ENCODE results near the gene CSPG4. TPM values are rescaled to one million over a fixed set of nuclear protein-coding genes. Genes with fewer than 3 reads are reported as not detected.

The CSPG4 gene
- total and polyA plus RNA-seq, 2 donors (not counting 1 experiment from before 2014, with no cell fraction given): 0.03 to 0.15 TPM

GRCh38 chr15:75721923-75722870, 9.5 kb upstream of the CSPG4 start:
- Histone ChIP-seq H4K20me1 (ENCODE audit: control insufficient read depth, insufficient read depth, low read length, poor library complexity, severe bottlenecking) (no peaks in the 10 kb centered on the region), H3K36me3 (replicated peaks in 1 of 2; ENCODE audit: control extremely low read depth in 1 of 2, control insufficient read depth in 1 of 2, extremely low read depth in 1 of 2, insufficient read depth in 2 of 2, low read length in 1 of 2) (no peaks in the 10 kb centered on the region), H3K27ac (ENCODE audit: low read length in 2 of 2) (no peak overlapping the region), H3K9me3 (ENCODE audit: control extremely low read depth in 1 of 3, control insufficient read depth in 2 of 3, insufficient read depth in 1 of 3, low read length in 2 of 3) (no peaks in the 10 kb centered on the region), H3K9ac (ENCODE audit: low read length) (no peak overlapping the region), H3K79me2 (ENCODE audit: control insufficient read depth, insufficient read depth, low read length) (no peaks in the 10 kb centered on the region), H3K4me2 (replicated peaks; ENCODE audit: low read depth, low read length, poor library complexity, severe bottlenecking) (no peak overlapping the region), H3K4me3 (ENCODE audit: control extremely low read depth in 1 of 5, extremely low read depth in 1 of 5, insufficient read depth in 1 of 5, low read depth in 2 of 5, low read length in 4 of 5) (no peak overlapping the region), H3K4me1 (ENCODE audit: control insufficient read depth in 2 of 2, insufficient read depth in 2 of 2, low read length in 2 of 2) (peaks cover 0 to 7% of the 10 kb centered on the region in 2 donors), H2AFZ (ENCODE audit: insufficient read depth, low read depth, low read length, poor library complexity, severe bottlenecking) (no peak overlapping the region), H3K27me3 (replicated peaks in 1 of 4; ENCODE audit: control extremely low read depth in 1 of 4, control insufficient read depth in 3 of 4, insufficient read depth in 4 of 4, low read length in 3 of 4) (no peaks in the 10 kb centered on the region)
- POLR2A ChIA-PET: no interaction called here
- H3K4me1 Mint-ChIP-seq: peaks cover 10% of the 10 kb centered on the region
- no peak overlapping the region for H3K4me3 Mint-ChIP-seq
- no peak for DNase-seq
- no peak overlapping the region for H3K27ac Mint-ChIP-seq
- no peak for ATAC-seq (ENCODE audit: low read depth)
- 91% methylated on average over 14 of the region's 14 CpGs for WGBS (ENCODE audit: insufficient coverage)
- H3K9me3 Mint-ChIP-seq (ENCODE audit: insufficient read depth): no peaks in the 10 kb centered on the region
- intact Hi-C loops (cut with micrococcal nuclease): loop anchor here (1.0 to 10.0 kb wide), 2 partner anchors 36 to 203 kb away; no protein-coding TSS in a partner anchor
- no peak for TF ChIP-seq EZH2 (IDR thresholded peaks at IDR 0.05; ENCODE audit: borderline replicate concordance, insufficient read depth, low read depth, low read length, poor library complexity, severe bottlenecking)
- TF ChIP-seq, protein P1, sequence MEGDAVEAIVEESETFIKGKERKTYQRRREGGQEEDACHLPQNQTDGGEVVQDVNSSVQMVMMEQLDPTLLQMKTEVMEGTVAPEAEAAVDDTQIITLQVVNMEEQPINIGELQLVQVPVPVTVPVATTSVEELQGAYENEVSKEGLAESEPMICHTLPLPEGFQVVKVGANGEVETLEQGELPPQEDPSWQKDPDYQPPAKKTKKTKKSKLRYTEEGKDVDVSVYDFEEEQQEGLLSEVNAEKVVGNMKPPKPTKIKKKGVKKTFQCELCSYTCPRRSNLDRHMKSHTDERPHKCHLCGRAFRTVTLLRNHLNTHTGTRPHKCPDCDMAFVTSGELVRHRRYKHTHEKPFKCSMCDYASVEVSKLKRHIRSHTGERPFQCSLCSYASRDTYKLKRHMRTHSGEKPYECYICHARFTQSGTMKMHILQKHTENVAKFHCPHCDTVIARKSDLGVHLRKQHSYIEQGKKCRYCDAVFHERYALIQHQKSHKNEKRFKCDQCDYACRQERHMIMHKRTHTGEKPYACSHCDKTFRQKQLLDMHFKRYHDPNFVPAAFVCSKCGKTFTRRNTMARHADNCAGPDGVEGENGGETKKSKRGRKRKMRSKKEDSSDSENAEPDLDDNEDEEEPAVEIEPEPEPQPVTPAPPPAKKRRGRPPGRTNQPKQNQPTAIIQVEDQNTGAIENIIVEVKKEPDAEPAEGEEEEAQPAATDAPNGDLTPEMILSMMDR (IDR thresholded peaks at IDR 0.05): no peak
- CTCF ChIA-PET: interaction anchor here (2.2 kb wide), 1 partner anchor 36 kb away, joined by 6 read pairs; no protein-coding TSS in a partner anchor
- peaks cover 16% of the 10 kb centered on the region for H3K27me3 Mint-ChIP-seq

DNA sequence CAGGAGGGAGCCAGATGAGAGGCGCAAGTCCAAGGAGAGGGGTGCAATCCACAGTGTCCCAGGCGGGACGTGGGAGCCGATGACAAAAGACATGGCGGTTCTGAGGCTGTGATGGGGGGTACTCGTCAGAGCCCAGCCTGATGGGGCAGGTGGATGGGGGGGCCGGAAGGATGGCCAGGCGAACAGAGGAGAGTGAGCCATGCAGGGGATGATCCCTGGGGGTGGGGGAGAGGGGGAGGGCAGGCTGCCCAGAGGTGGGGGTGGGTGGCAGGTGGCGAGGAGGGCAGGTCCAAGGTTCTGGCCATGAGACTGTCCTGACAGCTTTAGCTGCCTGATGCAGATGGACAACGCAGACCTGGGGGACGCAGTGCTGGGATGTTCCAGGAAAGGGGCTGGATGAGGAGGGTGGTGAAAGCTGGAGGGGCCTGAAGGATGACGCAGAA, 8.9 kb upstream of the CSPG4 start:
- H3K27me3 Mint-ChIP-seq: peaks cover 13% of the 10 kb centered on the region
- Histone ChIP-seq H4K20me1 (ENCODE audit: control insufficient read depth, insufficient read depth, low read length, poor library complexity, severe bottlenecking) (no peaks in the 10 kb centered on the region), H3K9me3 (ENCODE audit: control extremely low read depth in 1 of 3, control insufficient read depth in 2 of 3, insufficient read depth in 1 of 3, low read length in 2 of 3) (no peaks in the 10 kb centered on the region), H2AFZ (ENCODE audit: insufficient read depth, low read depth, low read length, poor library complexity, severe bottlenecking) (no peak overlapping the region), H3K79me2 (ENCODE audit: control insufficient read depth, insufficient read depth, low read length) (no peaks in the 10 kb centered on the region), H3K4me3 (ENCODE audit: control extremely low read depth in 1 of 5, extremely low read depth in 1 of 5, insufficient read depth in 1 of 5, low read depth in 2 of 5, low read length in 4 of 5) (no peak overlapping the region), H3K36me3 (replicated peaks in 1 of 2; ENCODE audit: control extremely low read depth in 1 of 2, control insufficient read depth in 1 of 2, extremely low read depth in 1 of 2, insufficient read depth in 2 of 2, low read length in 1 of 2) (no peaks in the 10 kb centered on the region), H3K27ac (ENCODE audit: low read length in 2 of 2) (no peak overlapping the region), H3K4me1 (ENCODE audit: control insufficient read depth in 2 of 2, insufficient read depth in 2 of 2, low read length in 2 of 2) (peaks cover 0 to 7% of the 10 kb centered on the region in 2 donors), H3K4me2 (replicated peaks; ENCODE audit: low read depth, low read length, poor library complexity, severe bottlenecking) (no peak overlapping the region), H3K9ac (ENCODE audit: low read length) (no peak overlapping the region), H3K27me3 (replicated peaks in 1 of 4; ENCODE audit: control extremely low read depth in 1 of 4, control insufficient read depth in 3 of 4, insufficient read depth in 4 of 4, low read length in 3 of 4) (no peaks in the 10 kb centered on the region)
- H3K4me1 Mint-ChIP-seq: peaks cover 10% of the 10 kb centered on the region
- WGBS (ENCODE audit: insufficient coverage): 92% methylated on average over 11 of the region's 12 CpGs
- H3K9me3 Mint-ChIP-seq (ENCODE audit: insufficient read depth): no peaks in the 10 kb centered on the region
- H3K4me3 Mint-ChIP-seq: no peak overlapping the region
- ATAC-seq (ENCODE audit: low read depth): no peak
- ChIA-PET CTCF (interaction anchor here (2.2 kb wide), 1 partner anchor 35 kb away, joined by 6 read pairs; no protein-coding TSS in a partner anchor), POLR2A (no interaction called here)
- H3K27ac Mint-ChIP-seq: no peak overlapping the region
- intact Hi-C loops (cut with micrococcal nuclease): loop anchor here (1.0 to 10.0 kb wide), 2 partner anchors 35 to 203 kb away; no protein-coding TSS in a partner anchor
- DNase-seq: no peak
- TF ChIP-seq, protein P1 (IDR thresholded peaks at IDR 0.05): no peak
- TF ChIP-seq EZH2 (IDR thresholded peaks at IDR 0.05; ENCODE audit: borderline replicate concordance, insufficient read depth, low read depth, low read length, poor library complexity, severe bottlenecking): no peak
